ENCODE measurements around the gene KCNQ1. TPM values are rescaled to one million over a fixed set of nuclear protein-coding genes. Genes with fewer than 3 reads are reported as not detected.

The KCNQ1 gene
- total RNA-seq, 1 experiment from 2014 or later: 2.3 TPM

GRCh38 chr11:2870460-2870859 is 425.7 kb downstream of the KCNQ1 start:
- Histone ChIP-seq H2AK5ac (ENCODE audit: insufficient read length, low read length) (no peak overlapping the region), H2BK5ac (ENCODE audit: insufficient read length, low read length) (no peak overlapping the region), H4K5ac (ENCODE audit: insufficient read length, low read depth, low read length) (no peak overlapping the region), H2BK20ac (ENCODE audit: low read depth, low read length, poor library complexity, severe bottlenecking) (no peak overlapping the region), H3K79me1 (ENCODE audit: insufficient read depth, low read depth, low read length, poor library complexity, severe bottlenecking) (no peaks in the 10 kb centered on the region), H3K27ac (ENCODE audit: insufficient read length, low read depth, low read length) (no peak overlapping the region), H4K8ac (replicated peaks; ENCODE audit: insufficient read length, low read depth, low read length) (no peak overlapping the region), H3K23ac (ENCODE audit: insufficient read length, low read depth, low read length) (no peak overlapping the region), H3K9me3 (ENCODE audit: control insufficient read depth, low read depth, low read length) (no peaks in the 10 kb centered on the region), H3K56ac (ENCODE audit: insufficient read length, low read depth, low read length) (no peak overlapping the region), H4K20me1 (ENCODE audit: control insufficient read depth, insufficient read depth, insufficient read length) (no peaks in the 10 kb centered on the region), H2BK12ac (ENCODE audit: insufficient read length, low read depth, low read length) (no peak overlapping the region), H3K23me2 (ENCODE audit: insufficient read length, low read depth, low read length, poor library complexity, severe bottlenecking) (peaks cover 5% of the 10 kb centered on the region), H3K18ac (ENCODE audit: insufficient read length, low read depth, low read length) (no peak overlapping the region), H2BK120ac (ENCODE audit: low read depth, low read length, poor library complexity, severe bottlenecking) (no peak overlapping the region), H2BK15ac (ENCODE audit: low read depth, low read length) (no peak overlapping the region), H2AFZ (ENCODE audit: low read length) (no peak overlapping the region), H4K91ac (ENCODE audit: insufficient read length, low read depth, low read length) (no peak overlapping the region), H3K4me2 (ENCODE audit: insufficient read depth, insufficient read length, low read length) (no peak overlapping the region), H3K4ac (ENCODE audit: low read depth, low read length) (no peak overlapping the region), H3K4me1 (ENCODE audit: insufficient read depth, low read length) (no peaks in the 10 kb centered on the region), H3K27me3 (ENCODE audit: insufficient read depth, low read length) (peaks cover 34% of the 10 kb centered on the region), H3K9ac (ENCODE audit: extremely low read depth, insufficient read length, low read length) (no peak overlapping the region), H3K14ac (ENCODE audit: insufficient read depth, low read length) (no peak overlapping the region), H3T11ph (ENCODE audit: low read length) (no peak overlapping the region), H3K79me2 (ENCODE audit: insufficient read depth, low read length) (no peaks in the 10 kb centered on the region)
- no CpG with 5 or more reads among the region's 17 CpGs for WGBS (ENCODE audit: extremely low coverage, insufficient read length, low lambda C conversion rate)
- no peak overlapping the region for H3K27ac Mint-ChIP-seq
- H3K4me3 Mint-ChIP-seq: no peak overlapping the region
- peak; percentile 34; the same call in 2 of the 3 replicates for TF ChIP-seq CTCF (conservative IDR thresholded peaks at IDR 0.05)
- peaks cover 0 to 11% (median 4%) of the 10 kb centered on the region in 3 experiments; a peak in 5 of 7 replicates for H3K36me3 Mint-ChIP-seq (ENCODE audit: insufficient read depth in 1 of 3, low read depth in 3 of 3)
- H3K4me1 Mint-ChIP-seq: peaks cover 38 to 46% of the 10 kb centered on the region in 2 experiments
- H3K27me3 Mint-ChIP-seq (ENCODE audit: low read depth): peaks cover 92% of the 10 kb centered on the region
- peak; percentile 52 for DNase-seq
- peaks cover 11 to 18% of the 10 kb centered on the region in 2 experiments for H3K9me3 Mint-ChIP-seq

Data from H9 (cell line).